Muscle of arm (tissue), 12 donors: ENCODE results near the gene PAX8. TPM values are rescaled to one million over a fixed set of nuclear protein-coding genes. Genes with fewer than 3 reads are reported as not detected.
"Not testable (repeated sequence)": the region's sequence is repeated elsewhere in the genome, so short reads cannot be mapped to it uniquely, and the experiment has no call there.

Experiments
- DNase-seq: peaks from one replicate; pipeline ENCODE4 v3.0.0-alpha.2; 2013
- polyA plus RNA-seq, 12 donors: library from polyadenylated mRNA; unstranded; fragments of 120-200 nt; gene quantifications; one replicate each; pipeline ENCODE4 v1.2.1, GENCODE V29; 2013; ENCODE audit not compliant: insufficient read length in 12 of 12

PAX8 gene
- polyA plus RNA-seq, 12 donors: 0.52 to 18.1 (median 2.0) TPM; not detected in 1

GRCh38 chr2:113297590-113297989 is 18.9 kb upstream of the PAX8 start:
- DNase-seq: not testable (repeated sequence)

GRCh38 chr2:113291191-113291590 is 12.5 kb upstream of the PAX8 start:
- no peak for DNase-seq

GRCh38 chr2:113288674-113289149 is 10.0 kb upstream of the PAX8 start:
- not testable (repeated sequence) for DNase-seq

- not testable (repeated sequence) for DNase-seq
These were observed 9.5 kb upstream of the PAX8 start for GRCh38 chr2:113288117-113288673.

- DNase-seq: no peak
These were observed 7.1 kb upstream of the PAX8 start for GRCh38 chr2:113285816-113286215.

- DNase-seq: not testable (repeated sequence)
These were observed 6.3 kb upstream of the PAX8 start for GRCh38 chr2:113284999-113285398.

- no peak for DNase-seq
These were observed 5.8 kb upstream of the PAX8 start for GRCh38 chr2:113284476-113284875.

GRCh38 chr2:113283704-113284284 is 5.1 kb upstream of the PAX8 start:
- no peak for DNase-seq

- DNase-seq: no peak
These were observed 4.2 kb upstream of the PAX8 start for GRCh38 chr2:113282747-113283533.

GRCh38 chr2:113281910-113282746 is 3.4 kb upstream of the PAX8 start:
- DNase-seq: no peak

GRCh38 chr2:113278073-113278741 is 514 bp downstream of the PAX8 start:
- DNase-seq: no peak

- DNase-seq: no peak
These were observed 1.1 kb downstream of the PAX8 start for GRCh38 chr2:113277474-113278072.

- DNase-seq: no peak
These were observed 1.8 kb downstream of the PAX8 start for GRCh38 chr2:113276761-113277425.

- DNase-seq: no peak
These were observed 2.4 kb downstream of the PAX8 start for GRCh38 chr2:113276216-113276760.

- no peak for DNase-seq
These were observed 3.0 kb downstream of the PAX8 start for GRCh38 chr2:113275556-113276215.

GRCh38 chr2:113274432-113274831 is 4.3 kb downstream of the PAX8 start:
- DNase-seq: no peak

GRCh38 chr2:113273981-113274380 is 4.7 kb downstream of the PAX8 start:
- no peak for DNase-seq

GRCh38 chr2:113273027-113273551 is 5.6 kb downstream of the PAX8 start:
- no peak for DNase-seq

GRCh38 chr2:113272477-113272876 is 6.2 kb downstream of the PAX8 start:
- no peak for DNase-seq
